Measurements from ENCODE around the gene FGF4.
"Not testable (repeated sequence)": the region's sequence is repeated elsewhere in the genome, so short reads cannot be mapped to it uniquely, and the experiment has no call there.

Gene FGF4

GRCh38 chr11:69771466-69771865 is 3.7 kb downstream of the FGF4 start:
- TF ChIP-seq EZH2phosphoT487 (IDR thresholded peaks at IDR 0.05; ENCODE audit: borderline replicate concordance, low read length) (no peak), CTCF (IDR thresholded peaks at IDR 0.05; ENCODE audit: low read depth, low read length, poor library complexity, severe bottlenecking) (no peak)
- no peak overlapping the region for H3K4me2 ChIP-seq (ENCODE audit: low read length)
- no peaks in the 10 kb centered on the region for H3K4me1 ChIP-seq (ENCODE audit: control insufficient read depth, low read length)
- no peak overlapping the region for H3K27ac ChIP-seq (ENCODE audit: low read depth, low read length)
- H4K20me1 ChIP-seq (ENCODE audit: control insufficient read depth, insufficient read depth, low read depth, low read length) = no peaks in the 10 kb centered on the region
- no peaks in the 10 kb centered on the region for H3K9me2 ChIP-seq (replicated peaks; ENCODE audit: control insufficient read depth, low read length)
- no peaks in the 10 kb centered on the region for H3F3A ChIP-seq (ENCODE audit: control insufficient read depth, insufficient read depth)
- no peaks in the 10 kb centered on the region for H3K9me3 ChIP-seq (ENCODE audit: control insufficient read depth, insufficient read depth, low read length)
- H3K4me3 ChIP-seq (ENCODE audit: low read length) = no peak overlapping the region
- H3K79me2 ChIP-seq (ENCODE audit: control insufficient read depth, low read length) = no peaks in the 10 kb centered on the region
- no peaks in the 10 kb centered on the region for H3K36me3 ChIP-seq (ENCODE audit: control insufficient read depth, low read length)
- H3K27me3 ChIP-seq (ENCODE audit: control insufficient read depth, low read length) = no peaks in the 10 kb centered on the region

- no peak overlapping the region for H3K4me2 ChIP-seq (ENCODE audit: low read length)
- H4K20me1 ChIP-seq (ENCODE audit: control insufficient read depth, insufficient read depth, low read depth, low read length) = no peaks in the 10 kb centered on the region
- no peaks in the 10 kb centered on the region for H3K27me3 ChIP-seq (ENCODE audit: control insufficient read depth, low read length)
- no peaks in the 10 kb centered on the region for H3F3A ChIP-seq (ENCODE audit: control insufficient read depth, insufficient read depth)
- no peaks in the 10 kb centered on the region for H3K9me2 ChIP-seq (replicated peaks; ENCODE audit: control insufficient read depth, low read length)
- H3K79me2 ChIP-seq (ENCODE audit: control insufficient read depth, low read length) = no peaks in the 10 kb centered on the region
- TF ChIP-seq EZH2phosphoT487 (IDR thresholded peaks at IDR 0.05; ENCODE audit: borderline replicate concordance, low read length) (no peak), CTCF (IDR thresholded peaks at IDR 0.05; ENCODE audit: low read depth, low read length, poor library complexity, severe bottlenecking) (no peak)
- H3K4me3 ChIP-seq (ENCODE audit: low read length) = no peak overlapping the region
- H3K36me3 ChIP-seq (ENCODE audit: control insufficient read depth, low read length) = no peaks in the 10 kb centered on the region
- no peak overlapping the region for H3K27ac ChIP-seq (ENCODE audit: low read depth, low read length)
- H3K9me3 ChIP-seq (ENCODE audit: control insufficient read depth, insufficient read depth, low read length) = no peaks in the 10 kb centered on the region
- no peaks in the 10 kb centered on the region for H3K4me1 ChIP-seq (ENCODE audit: control insufficient read depth, low read length)
Measured at GRCh38 chr11:69770540-69770939, 4.6 kb downstream of the FGF4 start.

- H3K9me2 ChIP-seq (replicated peaks; ENCODE audit: control insufficient read depth, low read length) = no peaks in the 10 kb centered on the region
- H3F3A ChIP-seq (ENCODE audit: control insufficient read depth, insufficient read depth) = no peaks in the 10 kb centered on the region
- no peaks in the 10 kb centered on the region for H3K9me3 ChIP-seq (ENCODE audit: control insufficient read depth, insufficient read depth, low read length)
- TF ChIP-seq CTCF (IDR thresholded peaks at IDR 0.05; ENCODE audit: low read depth, low read length, poor library complexity, severe bottlenecking) = no peak
- no peak for TF ChIP-seq EZH2phosphoT487 (IDR thresholded peaks at IDR 0.05; ENCODE audit: borderline replicate concordance, low read length)
- no peaks in the 10 kb centered on the region for H4K20me1 ChIP-seq (ENCODE audit: control insufficient read depth, insufficient read depth, low read depth, low read length)
- no peaks in the 10 kb centered on the region for H3K36me3 ChIP-seq (ENCODE audit: control insufficient read depth, low read length)
- H3K4me2 ChIP-seq (ENCODE audit: low read length) = no peak overlapping the region
- no peak overlapping the region for H3K27ac ChIP-seq (ENCODE audit: low read depth, low read length)
- H3K79me2 ChIP-seq (ENCODE audit: control insufficient read depth, low read length) = no peaks in the 10 kb centered on the region
- H3K4me3 ChIP-seq (ENCODE audit: low read length) = no peak overlapping the region
- H3K27me3 ChIP-seq (ENCODE audit: control insufficient read depth, low read length) = no peaks in the 10 kb centered on the region
- no peaks in the 10 kb centered on the region for H3K4me1 ChIP-seq (ENCODE audit: control insufficient read depth, low read length)
Measured at GRCh38 chr11:69765498-69765995, 9.6 kb downstream of the FGF4 start.

GRCh38 chr11:69764918-69765317 is 10.2 kb downstream of the FGF4 start:
- not testable (repeated sequence) for H3K27me3 ChIP-seq (ENCODE audit: control insufficient read depth, low read length); H3K4me1 ChIP-seq (ENCODE audit: control insufficient read depth, low read length); H3K9me2 ChIP-seq (replicated peaks; ENCODE audit: control insufficient read depth, low read length)

More at GRCh38 chr11:69764918-69765317, 10.2 kb downstream of the FGF4 start:
- H3K4me3 ChIP-seq (ENCODE audit: low read length); H3K9me3 ChIP-seq (ENCODE audit: control insufficient read depth, insufficient read depth, low read length); H3K27ac ChIP-seq (ENCODE audit: low read depth, low read length); H3F3A ChIP-seq (ENCODE audit: control insufficient read depth, insufficient read depth); H3K36me3 ChIP-seq (ENCODE audit: control insufficient read depth, low read length); H4K20me1 ChIP-seq (ENCODE audit: control insufficient read depth, insufficient read depth, low read depth, low read length); H3K4me2 ChIP-seq (ENCODE audit: low read length); H3K79me2 ChIP-seq (ENCODE audit: control insufficient read depth, low read length): not testable (repeated sequence)
